GM18508 (cell line): ENCODE results near the gene PAX8.

Experiments used
- ATAC-seq: cut with Tn5 transposase; IDR thresholded peaks from one replicate; pipeline ENCODE4 v1.9.1; 2021; ENCODE audit warnings: moderate number of reproducible peaks; ENCODE audit not compliant: insufficient read depth, unreplicated experiment

The PAX8 gene

DNA sequence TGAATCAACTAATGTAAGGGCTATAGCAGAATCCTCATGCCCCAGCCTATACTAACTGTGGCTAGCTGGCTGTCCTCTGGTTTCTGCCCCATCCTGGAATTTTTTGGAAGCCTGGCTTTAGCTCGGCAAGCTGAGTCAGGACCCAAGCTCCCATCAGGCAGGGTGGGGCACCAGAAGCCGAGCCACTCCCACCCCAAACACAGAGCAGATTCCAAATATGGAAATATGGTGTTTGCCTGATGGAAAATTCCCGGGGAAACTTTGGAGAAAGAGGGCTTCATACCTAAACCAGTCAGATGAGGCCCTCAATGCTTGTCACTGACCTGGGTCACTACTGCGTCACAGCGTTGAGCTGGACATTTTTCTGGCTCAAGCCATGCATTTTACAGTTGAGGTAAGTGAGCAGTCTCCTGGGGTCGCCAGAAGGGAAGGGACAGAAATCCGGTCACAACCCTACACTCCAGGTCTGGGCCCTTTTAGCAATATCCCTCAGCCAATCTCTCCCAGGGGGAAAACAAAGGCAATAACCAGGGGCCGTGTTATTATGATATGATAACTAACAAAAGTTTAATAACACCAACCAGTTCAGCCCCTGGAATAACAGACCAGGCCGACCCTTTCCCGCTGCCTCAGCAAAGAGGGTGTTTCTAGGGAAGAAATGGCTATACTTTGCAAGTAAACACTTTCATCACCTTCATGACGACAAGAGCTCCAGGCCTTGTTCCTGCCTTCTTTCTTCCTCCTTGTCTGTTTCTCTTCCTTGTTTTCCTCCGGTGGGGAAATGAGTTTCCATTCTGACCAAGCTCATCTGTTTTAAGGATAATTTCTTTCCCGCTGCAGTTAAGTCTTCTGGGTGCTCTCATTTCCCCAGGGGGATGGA, 67.3 kb downstream of the PAX8 start:
- ATAC-seq = no peak

DNA sequence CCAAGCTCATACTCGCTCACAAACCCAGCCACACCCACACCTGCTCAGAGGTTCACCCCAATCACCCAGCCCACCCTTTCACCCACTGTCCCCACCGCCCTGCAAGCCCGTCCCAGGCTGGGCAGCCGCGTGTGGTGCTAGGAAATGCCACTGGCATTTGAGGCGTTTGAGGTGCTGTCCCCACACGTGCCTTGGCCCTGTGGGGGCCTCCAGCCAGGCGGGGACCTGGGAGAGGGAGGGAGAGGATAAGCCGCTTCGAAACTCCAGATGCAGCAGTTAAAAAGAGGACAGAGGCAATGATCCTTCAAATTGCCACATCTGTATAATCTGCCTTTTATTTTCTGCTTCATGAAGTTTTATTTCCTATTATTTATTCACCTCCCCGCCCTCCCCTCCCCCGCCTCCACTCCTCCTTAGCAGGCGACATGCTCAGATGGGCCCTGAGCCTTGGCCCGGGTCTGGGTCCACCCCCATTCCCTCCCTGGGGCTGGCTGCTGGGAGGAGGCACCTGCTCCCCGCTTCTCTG, 69.0 kb downstream of the PAX8 start:
- no peak for ATAC-seq

DNA sequence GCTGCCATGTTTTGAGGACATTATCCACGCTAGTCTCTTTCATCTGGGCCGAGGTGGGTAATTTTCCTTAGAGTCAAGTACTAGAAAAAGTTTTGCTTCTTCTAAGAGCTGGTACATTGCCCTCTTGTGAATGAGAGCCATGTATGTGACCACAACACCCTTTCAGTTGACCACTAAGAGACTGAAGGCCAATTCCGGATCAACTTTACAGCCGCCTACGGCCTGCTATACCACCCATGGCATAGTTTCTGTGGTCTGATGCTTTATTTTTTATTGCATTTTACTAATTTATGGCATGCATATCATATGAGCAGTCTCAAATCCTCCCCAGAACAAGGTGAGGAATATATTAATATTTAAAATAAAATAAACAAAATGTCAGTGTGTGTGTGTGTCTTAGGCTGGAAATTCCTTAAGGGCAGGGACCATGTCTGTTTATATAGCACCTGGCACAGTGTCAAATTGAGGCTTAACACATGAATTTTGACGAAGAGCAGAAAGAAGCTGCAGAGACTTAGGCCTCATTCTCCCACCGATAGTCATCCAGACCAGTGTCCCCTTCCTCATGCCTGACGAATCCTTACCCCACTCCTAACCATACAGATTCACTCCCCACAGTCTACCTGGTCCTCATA, 69.6 kb downstream of the PAX8 start:
- no peak for ATAC-seq

DNA sequence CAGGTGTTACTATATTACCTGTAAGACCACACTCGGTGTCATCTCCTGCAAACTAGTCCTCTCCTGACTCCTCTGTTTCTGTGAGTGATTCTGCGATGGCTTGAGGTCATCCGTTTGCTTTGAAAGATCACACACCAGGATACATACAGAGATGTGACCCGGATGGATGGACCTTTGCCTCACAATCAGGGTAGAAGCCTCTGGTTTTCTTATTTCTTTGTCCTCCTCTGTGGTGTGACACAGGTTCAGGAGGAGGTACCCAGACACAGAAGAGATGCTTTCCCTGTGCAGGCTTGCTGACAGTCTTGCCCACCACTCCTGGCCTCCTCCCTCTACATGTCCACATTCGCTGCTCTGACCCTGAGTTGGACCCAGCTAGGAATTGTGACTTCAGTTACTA, 70.3 kb downstream of the PAX8 start:
- ATAC-seq = no peak

DNA sequence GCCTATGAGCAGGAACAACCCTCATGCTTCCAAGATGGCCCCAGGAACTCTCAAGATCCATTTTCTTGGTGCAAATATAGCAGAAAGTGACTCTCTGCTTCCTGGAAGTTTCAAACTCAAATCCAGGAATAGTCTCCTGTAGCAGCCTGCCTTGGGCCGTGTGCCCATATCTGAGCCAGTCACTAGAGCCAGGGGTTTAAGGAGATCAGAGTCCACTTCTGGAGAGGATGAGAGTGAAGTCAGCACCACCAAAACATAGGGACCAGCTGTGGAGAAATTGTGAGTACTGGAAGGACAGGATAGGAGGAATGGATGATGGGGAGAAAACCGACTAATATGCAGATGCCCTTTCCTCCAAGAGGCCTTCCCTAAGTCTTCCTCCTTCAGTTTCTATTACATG, 71.7 kb downstream of the PAX8 start:
- no peak for ATAC-seq

DNA sequence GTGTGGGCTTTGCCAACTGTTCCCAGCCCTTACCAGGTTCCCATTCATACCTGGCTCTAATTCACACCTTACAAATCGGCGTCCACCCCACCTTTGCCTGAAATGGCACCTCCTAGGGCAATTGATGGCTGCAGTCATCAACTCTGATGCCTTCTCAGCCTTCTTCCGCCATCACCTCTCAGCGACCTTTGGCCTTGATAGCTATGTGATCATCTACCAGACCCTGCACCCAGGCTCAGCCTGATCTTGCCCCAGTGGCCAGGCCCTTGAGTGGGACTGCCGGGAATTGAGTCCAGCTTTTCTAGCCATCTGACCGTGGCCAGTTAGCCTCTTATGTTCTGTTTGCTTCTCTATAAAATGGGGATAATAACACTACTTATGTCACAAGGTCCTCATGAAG, 72.5 kb downstream of the PAX8 start:
- no peak for ATAC-seq

DNA sequence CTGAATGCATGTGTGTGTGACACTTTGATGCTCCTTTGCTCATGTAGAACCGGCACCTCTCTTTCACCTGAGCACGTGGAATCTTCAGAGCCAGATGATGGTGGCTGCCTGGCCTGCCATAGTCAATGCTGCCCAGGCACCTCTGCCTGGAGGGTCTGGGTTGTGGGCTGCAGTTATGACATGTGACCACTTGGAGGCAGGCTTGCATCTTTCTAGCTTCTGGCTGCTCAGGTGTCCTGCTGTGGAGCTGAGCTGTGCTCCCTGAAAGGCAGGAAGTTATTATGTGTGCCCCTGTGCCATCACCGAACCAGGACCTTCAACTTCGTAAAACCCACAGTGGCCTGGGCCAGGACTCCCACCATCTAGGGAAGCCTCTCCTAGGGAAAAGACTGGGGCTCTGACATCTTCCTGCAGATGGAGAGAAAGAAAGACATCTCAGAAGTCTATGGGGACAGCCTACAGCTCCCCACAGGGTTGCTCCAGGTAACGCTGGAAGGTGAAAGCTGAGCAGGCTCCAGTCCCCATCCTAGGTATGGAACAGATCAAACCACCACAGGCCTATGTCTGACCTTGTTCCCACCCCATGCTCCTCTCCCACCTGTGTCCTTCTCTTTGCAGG, 74.7 kb downstream of the PAX8 start:
- peak; percentile 63 for ATAC-seq

DNA sequence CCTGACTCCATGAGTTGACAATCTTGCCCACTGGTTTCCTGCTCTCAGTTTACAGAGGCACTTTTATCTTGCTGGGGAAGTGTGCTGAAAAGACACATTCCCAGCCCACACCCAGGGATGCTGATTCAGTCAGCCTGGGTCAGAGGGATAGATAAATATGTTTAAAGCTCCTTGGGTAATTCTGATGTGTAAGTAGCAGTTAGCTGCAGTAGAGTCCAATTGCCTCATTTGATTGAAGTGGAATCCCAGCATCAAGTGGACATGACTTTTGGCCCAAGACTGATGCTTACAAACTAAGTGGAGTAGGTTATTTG, 75.5 kb downstream of the PAX8 start:
- ATAC-seq = no peak

DNA sequence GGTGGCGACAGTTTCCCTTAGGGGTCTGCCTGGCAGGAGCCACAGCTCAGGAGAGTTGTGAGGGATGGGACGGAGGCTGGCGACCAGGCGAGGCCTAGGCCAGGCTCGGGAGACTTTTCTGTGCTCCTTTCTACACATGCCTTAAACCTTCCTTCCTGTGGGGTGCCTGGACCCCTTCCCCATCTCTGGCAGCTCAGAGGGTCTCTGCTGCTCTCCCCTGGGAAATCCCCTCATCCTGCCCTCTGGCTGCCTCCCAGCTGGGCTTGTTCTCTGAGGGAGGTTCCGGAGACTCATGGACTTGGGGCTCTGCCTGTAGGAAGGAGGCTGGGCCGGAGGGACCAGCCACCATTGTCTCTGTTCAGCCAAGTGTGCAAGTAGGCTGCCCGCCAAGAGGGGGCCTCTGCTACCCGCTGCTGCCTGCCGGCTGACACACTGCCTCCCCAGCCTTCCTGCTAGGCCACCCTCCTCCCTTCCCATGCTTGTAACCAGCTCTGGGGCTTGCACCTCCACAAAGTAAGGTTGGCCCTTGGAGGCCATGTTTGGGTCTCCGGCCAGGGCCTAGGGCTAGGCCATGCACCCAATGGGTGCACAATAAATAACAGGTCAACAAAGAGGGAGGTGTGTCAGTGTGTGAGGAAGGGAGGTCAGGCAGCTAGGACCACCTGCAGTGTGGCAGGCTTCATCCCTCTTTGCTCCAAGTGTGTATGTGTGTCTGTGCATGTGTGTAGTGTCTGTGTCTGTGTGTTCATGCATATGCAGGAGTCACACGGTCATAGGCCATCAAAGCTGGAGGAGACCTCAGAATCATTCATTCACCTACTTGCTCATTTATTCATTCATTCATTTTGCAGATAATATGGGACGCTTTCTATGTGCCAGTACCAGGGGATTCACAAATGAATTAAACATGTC, 76.2 kb downstream of the PAX8 start:
- no peak for ATAC-seq

DNA sequence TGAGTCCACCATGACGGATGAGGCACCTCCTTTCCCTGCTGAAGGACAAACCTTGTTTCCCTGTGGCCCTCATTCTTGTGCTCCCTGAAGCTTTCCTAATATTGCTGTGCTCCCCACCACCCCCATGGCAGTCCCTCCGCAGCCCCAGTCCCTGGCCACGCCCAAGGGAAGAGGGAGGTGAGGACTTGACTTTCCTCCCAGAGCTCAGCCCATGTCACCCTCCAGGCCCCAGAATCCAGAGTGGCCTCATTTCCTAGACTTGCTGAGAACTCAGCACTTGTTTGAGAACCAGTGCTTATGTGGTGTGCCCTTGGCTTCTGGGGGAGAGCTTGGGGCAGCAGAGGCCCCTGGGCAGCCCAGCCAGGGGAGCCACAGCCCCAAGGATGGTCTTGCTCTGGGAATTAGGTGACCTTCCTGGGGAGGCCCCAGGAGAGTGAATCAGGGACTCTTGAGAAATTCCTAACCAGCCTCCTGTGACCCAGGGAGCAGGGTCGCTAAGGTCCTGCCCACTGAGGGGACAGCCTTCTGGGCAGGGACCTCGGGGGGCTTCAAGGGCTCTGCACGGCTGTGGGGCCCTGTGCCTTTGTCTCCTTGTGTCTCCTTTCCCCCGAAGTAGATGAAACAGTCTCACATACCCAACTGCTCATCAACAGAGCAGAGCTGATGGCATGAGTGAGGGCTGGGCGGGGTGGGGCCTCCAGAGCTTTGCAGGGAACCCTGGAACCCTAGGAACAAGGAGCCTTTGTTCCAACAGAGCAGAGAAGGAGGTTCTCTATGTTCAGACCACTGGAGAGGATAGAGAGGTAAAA, 77.0 kb downstream of the PAX8 start:
- ATAC-seq = no peak

DNA sequence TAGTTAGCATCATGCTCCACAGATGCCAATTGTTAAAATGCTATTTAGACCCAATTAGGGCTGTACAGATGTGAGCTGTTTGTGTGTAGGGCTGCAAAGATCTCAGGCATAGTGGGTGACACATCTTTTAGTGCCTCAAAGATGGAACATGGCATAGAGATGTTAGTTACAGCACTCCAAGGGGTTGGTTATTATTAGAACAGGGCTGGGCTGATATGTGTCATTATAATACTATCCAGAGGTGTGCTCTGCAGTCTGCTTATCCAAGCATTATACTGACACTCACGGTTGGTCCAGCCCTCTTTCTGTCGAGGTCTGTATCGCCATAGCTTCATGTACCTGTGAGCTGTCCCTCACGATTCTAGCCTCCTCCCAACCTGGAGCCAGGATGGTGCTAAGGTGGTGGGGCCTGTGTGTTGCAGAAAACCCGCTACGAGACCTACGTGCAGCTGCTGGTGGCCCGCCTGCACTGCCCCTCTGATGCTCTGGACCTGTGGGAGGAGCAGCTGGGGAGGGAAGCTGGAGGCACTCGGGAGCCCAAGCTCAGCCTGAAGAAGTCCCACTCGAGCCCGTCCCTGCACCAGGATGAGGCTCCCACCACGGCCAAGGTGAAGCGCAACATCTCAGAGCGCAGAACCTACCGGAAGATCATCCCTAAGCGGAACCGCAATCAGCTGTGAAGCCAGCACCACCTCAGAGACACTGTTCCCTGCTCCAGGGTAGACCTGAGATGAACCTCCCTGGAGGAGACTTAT, 77.8 kb downstream of the PAX8 start:
- ATAC-seq = no peak

DNA sequence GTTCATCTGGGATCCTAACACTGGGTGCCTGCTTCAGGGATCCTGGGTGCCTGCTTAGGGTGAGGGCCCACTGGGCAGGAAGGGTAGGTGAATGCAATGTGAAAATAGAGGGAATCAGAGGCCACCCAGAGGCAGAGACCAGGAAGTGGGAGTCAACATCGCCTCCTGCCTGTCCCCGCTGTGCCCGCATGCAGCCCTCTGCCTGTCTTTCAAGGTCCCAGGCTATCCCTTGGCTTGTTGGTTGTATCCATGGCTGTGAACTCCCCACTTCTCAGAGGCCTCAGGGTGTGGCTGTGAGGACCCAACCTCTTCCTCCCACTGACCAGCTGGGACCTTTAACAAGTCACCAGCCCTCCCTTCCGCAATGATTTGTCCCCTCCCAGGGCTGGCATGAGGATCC, 78.5 kb downstream of the PAX8 start:
- ATAC-seq = no peak

DNA sequence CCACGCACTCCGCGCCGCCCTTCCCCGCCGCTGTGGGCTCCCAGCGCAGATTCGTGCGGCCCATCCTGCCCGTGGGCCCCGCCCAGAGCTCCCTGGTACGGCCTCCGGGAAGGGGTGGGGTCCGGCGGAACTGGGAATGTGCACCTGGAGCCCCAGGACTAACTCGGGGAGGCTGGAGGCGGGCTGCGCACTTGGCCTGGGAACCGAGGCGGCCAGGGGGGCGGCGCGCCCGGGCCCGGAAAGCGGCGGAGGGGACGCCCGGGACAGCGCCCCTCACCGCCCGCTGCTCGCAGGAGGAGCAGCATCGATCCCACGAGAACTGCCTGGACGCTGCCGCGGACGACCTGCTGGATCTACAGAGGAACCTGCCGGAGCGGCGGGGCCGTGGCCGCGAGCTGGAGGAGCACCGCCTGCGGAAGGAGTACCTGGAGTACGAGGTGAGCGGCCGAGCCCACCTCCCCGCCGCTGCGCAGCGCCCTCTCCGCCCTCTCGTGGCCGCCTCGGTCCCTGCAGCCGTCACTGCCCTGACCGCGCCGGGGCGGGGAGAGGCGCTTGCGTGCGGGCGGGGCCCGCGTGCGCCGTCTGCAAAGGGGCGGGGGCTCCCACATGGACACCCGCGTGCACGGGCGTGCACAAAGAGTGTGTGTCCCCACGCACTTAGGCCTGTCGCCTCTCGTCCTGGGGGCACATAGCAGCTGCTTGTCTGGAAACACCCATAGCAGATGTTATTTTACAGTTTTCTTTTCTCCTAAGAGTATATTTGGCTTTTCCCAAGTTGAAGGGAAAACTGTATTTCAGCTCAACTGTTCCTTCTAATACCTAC, 79.7 kb downstream of the PAX8 start:
- ATAC-seq = no peak

DNA sequence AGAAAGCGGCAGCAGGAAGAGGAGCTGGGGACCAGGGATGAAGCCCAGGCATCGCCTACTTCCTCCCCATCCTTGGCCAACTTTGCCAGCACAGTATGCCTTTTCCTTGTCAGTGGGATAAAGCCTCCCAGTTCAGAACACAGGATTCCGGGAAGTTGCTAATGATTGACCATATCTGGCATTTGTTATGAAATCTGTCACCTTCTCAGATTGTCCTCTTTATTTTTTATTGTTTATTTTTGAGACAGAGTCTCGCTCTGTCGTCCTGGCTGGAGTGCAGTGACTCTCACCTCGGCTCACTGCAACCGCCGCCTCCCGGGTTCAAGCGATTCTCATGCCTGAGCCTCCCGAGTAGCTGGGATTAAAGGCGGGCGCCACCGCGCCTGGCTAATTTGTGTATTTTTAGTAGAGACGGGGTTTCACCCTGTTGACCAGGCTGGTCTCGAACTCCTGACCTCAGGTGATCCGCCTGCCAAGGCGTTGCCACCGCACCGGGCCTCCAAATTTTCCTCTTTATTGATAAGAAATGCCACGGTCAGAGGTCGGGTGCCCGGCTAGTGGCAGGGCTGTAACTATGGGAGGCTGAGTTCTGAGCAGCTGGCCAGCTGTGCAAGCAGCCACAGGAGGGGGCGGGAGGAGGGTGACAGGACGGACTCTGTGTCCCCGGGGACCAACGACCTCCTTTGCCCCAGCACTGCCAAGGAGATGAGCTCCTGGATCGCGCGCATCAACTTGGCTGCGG, 80.5 kb downstream of the PAX8 start:
- no peak for ATAC-seq

DNA sequence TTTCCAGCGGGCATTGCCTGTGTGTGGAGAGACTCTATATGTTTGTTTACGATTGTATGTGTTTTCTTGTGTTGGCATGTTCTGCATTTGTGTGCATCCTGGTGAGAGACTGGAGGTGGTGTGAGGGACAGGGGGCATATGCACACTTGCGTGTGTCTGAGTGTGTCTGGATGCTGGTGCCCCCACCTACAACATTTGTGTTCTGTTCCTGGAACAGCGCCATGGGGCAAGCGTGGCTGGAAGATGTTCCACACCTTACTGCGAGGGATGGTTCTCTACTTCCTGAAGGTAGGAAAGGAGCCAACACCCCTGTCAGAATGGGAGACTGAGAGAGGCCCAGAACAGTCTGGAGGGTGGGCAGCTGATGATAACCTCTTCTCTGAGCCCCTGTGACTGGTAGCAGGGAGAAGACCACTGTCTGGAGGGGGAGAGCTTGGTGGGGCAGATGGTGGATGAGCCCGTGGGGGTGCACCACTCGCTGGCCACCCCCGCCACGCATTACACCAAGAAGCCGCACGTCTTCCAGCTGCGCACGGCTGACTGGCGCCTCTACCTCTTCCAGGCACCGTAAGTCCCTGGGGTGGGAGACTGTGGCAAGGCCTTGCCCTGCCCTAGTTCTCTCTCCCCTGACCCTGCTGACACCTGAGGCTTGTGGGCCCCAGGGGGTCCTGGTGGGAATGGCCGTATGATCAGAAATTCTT, 81.2 kb downstream of the PAX8 start:
- ATAC-seq = no peak

DNA sequence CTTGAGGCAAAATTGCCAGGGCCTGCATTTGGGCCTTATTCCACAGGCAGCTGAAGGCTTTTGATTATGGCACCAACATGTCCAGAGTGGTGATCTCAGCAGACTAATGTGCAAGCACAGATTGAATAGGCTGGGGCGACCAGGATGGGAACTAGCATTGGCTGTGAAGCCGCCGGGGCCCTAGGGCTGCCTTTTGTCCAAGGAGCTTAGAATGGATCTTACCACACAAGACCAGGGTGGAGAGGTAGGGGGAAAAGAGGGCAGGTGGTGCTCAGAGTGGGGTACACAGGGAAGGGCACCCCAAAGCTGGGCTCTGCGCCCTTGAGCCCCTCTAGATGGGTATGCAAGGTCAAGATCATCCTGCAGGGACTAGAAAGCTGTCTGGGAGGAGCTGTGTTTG, 81.9 kb downstream of the PAX8 start:
- no peak for ATAC-seq
